HepG2 (cell line): ENCODE data around the gene LINC00237. TPM values are rescaled to one million over a fixed set of nuclear protein-coding genes. Genes with fewer than 3 reads are reported as not detected.

ENCODE experiments used
- MAF1 ChIP-seq: sonication (generic); formaldehyde crosslinking; IDR thresholded peaks from 2 replicates; pipeline ENCODE4 v1.5.0; 2020; ENCODE audit warnings: missing genetic modification reagents, borderline replicate concordance
- NFATC3 ChIP-seq: sonication (generic); formaldehyde crosslinking; IDR thresholded peaks from 2 replicates; pipeline ENCODE4 v1.5.1; 2020; ENCODE audit warnings: mild to moderate bottlenecking, missing genetic modification reagents
- SCMH1 ChIP-seq: sonication (generic); formaldehyde crosslinking; IDR thresholded peaks from 2 replicates; pipeline ENCODE4 v1.9.0; 2021; ENCODE audit warnings: missing genetic modification reagents, mild to moderate bottlenecking, borderline replicate concordance
- TAF1 ChIP-seq: sonication (generic); formaldehyde crosslinking; IDR thresholded peaks from 2 replicates; pipeline ENCODE4 v1.4.0; 2020; ENCODE audit warnings: missing genetic modification reagents
- ZBED4 ChIP-seq: sonication (generic); formaldehyde crosslinking; IDR thresholded peaks from 2 replicates; pipeline ENCODE4 v1.4.0; 2020; ENCODE audit warnings: missing genetic modification reagents, borderline replicate concordance
- ZNF543 ChIP-seq: sonication (generic); formaldehyde crosslinking; IDR thresholded peaks from 2 replicates; pipeline ENCODE4 v1.4.0; 2020; ENCODE audit warnings: mild to moderate bottlenecking, missing genetic modification reagents
- ZNF746 ChIP-seq: sonication (generic); formaldehyde crosslinking; IDR thresholded peaks from 2 replicates; pipeline ENCODE4 v1.8.0; 2022; ENCODE audit warnings: mild to moderate bottlenecking, missing genetic modification reagents
- ZNF747 ChIP-seq: sonication (generic); formaldehyde crosslinking; IDR thresholded peaks from 2 replicates; pipeline ENCODE4 v1.8.1; 2023; ENCODE audit warnings: missing genetic modification reagents, mild to moderate bottlenecking, borderline replicate concordance
- ZSCAN25 ChIP-seq: sonication (generic); formaldehyde crosslinking; IDR thresholded peaks from 2 replicates; pipeline ENCODE4 v1.8.0; 2022; ENCODE audit warnings: mild to moderate bottlenecking, missing genetic modification reagents
- polyA plus RNA-seq, 8 experiments: library from polyadenylated mRNA; depleted of rRNA in 3 of 8; stranded (reverse) in 7 of 8; unstranded in 1 of 8; fragments of >200 nt; fragmentation: Illumina TruSeq in 4 of 8; extraction: Trizol in 4 of 8; gene quantifications; 2 replicates each; pipeline versions ENCODE4 v1.2.1 to v1.2.3, GENCODE V29; 2011 to 2016; ENCODE audit warnings: low read depth in 4 of 8, missing spikeins in 1 of 8, mixed read lengths in 1 of 8; ENCODE audit not compliant: insufficient read depth in 1 of 8
- total RNA-seq, 5 experiments: library from RNA; depleted of rRNA; stranded (reverse); fragments of >200 nt; fragmentation: Illumina TruSeq; extraction: Trizol; gene quantifications; 2 replicates each; pipeline ENCODE4 v1.2.3, GENCODE V29; 2016; ENCODE audit warnings: low read depth in 1 of 5
- TF ChIP-seq, protein P1 (sequence below): sonication (generic); formaldehyde crosslinking; IDR thresholded peaks from 2 replicates; pipeline ENCODE4 v1.5.1; 2020; ENCODE audit warnings: missing genetic modification reagents, mild to moderate bottlenecking, borderline replicate concordance
- TF ChIP-seq, protein P2 (sequence below): sonication (generic); formaldehyde crosslinking; IDR thresholded peaks from 2 replicates; pipeline ENCODE4 v1.5.1; 2020; ENCODE audit warnings: mild to moderate bottlenecking, missing genetic modification reagents
- TF ChIP-seq, protein P3 (sequence below): sonication (generic); formaldehyde crosslinking; IDR thresholded peaks from 2 replicates; pipeline ENCODE4 v1.5.1; 2020; ENCODE audit warnings: mild to moderate bottlenecking, moderate library complexity, missing genetic modification reagents
- TF ChIP-seq, protein P4 (sequence below): sonication (generic); formaldehyde crosslinking; conservative IDR thresholded peaks from 2 replicates; pipeline ENCODE4 v1.4.0; 2020; ENCODE audit warnings: mild to moderate bottlenecking, missing genetic modification reagents, moderate library complexity

LINC00237 gene
- total and polyA plus RNA-seq, 2 of the 13 experiments (the other 11 are each of a cell fraction or from before 2014, with no cell fraction given) = not detected

GRCh38 chr20:21053002-21053762 lies 53.0 kb downstream of the LINC00237 start (continued):
- TF ChIP-seq, protein P1, sequence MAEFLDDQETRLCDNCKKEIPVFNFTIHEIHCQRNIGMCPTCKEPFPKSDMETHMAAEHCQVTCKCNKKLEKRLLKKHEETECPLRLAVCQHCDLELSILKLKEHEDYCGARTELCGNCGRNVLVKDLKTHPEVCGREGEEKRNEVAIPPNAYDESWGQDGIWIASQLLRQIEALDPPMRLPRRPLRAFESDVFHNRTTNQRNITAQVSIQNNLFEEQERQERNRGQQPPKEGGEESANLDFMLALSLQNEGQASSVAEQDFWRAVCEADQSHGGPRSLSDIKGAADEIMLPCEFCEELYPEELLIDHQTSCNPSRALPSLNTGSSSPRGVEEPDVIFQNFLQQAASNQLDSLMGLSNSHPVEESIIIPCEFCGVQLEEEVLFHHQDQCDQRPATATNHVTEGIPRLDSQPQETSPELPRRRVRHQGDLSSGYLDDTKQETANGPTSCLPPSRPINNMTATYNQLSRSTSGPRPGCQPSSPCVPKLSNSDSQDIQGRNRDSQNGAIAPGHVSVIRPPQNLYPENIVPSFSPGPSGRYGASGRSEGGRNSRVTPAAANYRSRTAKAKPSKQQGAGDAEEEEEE = no peak
- TF ChIP-seq ZSCAN25 (CRISPR knock-in tag) (peak; percentile 64; the same call in 1 of the 2 replicates), NFATC3 (CRISPR knock-in tag) (no peak), ZNF747 (peak; percentile 85), ZBED4 (CRISPR knock-in tag) (0 out of 2 replicates have a peak, but pooled peaks have one; percentile 16), ZNF543 (CRISPR knock-in tag) (no peak), ZNF746 (peak; percentile 31; the same call in 1 of the 2 replicates), TAF1 (CRISPR knock-in tag) (0 out of 2 replicates have a peak, but pooled peaks have one; percentile 23), MAF1 (0 out of 2 replicates have a peak, but pooled peaks have one; percentile 8), SCMH1 (CRISPR knock-in tag) (no peak)
- TF ChIP-seq, protein P2, sequence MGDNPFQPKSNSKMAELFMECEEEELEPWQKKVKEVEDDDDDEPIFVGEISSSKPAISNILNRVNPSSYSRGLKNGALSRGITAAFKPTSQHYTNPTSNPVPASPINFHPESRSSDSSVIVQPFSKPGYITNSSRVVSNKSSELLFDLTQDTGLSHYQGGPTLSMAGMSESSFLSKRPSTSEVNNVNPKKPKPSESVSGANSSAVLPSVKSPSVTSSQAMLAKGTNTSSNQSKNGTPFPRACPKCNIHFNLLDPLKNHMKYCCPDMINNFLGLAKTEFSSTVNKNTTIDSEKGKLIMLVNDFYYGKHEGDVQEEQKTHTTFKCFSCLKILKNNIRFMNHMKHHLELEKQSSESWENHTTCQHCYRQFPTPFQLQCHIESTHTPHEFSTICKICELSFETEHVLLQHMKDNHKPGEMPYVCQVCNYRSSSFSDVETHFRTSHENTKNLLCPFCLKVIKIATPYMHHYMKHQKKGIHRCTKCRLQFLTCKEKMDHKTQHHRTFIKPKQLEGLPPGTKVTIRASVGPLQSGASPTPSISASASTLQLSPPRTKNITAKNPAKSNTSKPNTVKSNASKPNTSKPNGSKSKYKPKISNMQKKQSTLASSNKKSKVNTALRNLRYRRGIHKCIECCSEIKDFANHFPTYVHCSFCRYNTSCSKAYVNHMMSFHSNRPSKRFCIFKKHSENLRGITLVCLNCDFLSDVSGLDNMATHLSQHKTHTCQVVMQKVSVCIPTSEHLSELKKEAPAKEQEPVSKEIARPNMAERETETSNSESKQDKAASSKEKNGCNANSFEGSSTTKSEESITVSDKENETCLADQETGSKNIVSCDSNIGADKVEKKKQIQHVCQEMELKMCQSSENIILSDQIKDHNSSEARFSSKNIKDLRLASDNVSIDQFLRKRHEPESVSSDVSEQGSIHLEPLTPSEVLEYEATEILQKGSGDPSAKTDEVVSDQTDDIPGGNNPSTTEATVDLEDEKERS (CRISPR knock-in tag) = no peak
- TF ChIP-seq, protein P3, sequence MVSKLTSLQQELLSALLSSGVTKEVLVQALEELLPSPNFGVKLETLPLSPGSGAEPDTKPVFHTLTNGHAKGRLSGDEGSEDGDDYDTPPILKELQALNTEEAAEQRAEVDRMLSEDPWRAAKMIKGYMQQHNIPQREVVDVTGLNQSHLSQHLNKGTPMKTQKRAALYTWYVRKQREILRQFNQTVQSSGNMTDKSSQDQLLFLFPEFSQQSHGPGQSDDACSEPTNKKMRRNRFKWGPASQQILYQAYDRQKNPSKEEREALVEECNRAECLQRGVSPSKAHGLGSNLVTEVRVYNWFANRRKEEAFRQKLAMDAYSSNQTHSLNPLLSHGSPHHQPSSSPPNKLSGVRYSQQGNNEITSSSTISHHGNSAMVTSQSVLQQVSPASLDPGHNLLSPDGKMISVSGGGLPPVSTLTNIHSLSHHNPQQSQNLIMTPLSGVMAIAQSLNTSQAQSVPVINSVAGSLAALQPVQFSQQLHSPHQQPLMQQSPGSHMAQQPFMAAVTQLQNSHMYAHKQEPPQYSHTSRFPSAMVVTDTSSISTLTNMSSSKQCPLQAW = peak; percentile 52
- TF ChIP-seq, protein P4, sequence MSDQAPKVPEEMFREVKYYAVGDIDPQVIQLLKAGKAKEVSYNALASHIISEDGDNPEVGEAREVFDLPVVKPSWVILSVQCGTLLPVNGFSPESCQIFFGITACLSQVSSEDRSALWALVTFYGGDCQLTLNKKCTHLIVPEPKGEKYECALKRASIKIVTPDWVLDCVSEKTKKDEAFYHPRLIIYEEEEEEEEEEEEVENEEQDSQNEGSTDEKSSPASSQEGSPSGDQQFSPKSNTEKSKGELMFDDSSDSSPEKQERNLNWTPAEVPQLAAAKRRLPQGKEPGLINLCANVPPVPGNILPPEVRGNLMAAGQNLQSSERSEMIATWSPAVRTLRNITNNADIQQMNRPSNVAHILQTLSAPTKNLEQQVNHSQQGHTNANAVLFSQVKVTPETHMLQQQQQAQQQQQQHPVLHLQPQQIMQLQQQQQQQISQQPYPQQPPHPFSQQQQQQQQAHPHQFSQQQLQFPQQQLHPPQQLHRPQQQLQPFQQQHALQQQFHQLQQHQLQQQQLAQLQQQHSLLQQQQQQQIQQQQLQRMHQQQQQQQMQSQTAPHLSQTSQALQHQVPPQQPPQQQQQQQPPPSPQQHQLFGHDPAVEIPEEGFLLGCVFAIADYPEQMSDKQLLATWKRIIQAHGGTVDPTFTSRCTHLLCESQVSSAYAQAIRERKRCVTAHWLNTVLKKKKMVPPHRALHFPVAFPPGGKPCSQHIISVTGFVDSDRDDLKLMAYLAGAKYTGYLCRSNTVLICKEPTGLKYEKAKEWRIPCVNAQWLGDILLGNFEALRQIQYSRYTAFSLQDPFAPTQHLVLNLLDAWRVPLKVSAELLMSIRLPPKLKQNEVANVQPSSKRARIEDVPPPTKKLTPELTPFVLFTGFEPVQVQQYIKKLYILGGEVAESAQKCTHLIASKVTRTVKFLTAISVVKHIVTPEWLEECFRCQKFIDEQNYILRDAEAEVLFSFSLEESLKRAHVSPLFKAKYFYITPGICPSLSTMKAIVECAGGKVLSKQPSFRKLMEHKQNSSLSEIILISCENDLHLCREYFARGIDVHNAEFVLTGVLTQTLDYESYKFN = peak; percentile 68
